OCI-LY7 (cell line): ENCODE data around the gene ARHGEF17. TPM values are rescaled to one million over a fixed set of nuclear protein-coding genes. Genes with fewer than 3 reads are reported as not detected.

Source experiments
- BruUV-seq: library from RNA; stranded (reverse); fragments of 400-500 nt; replicated peaks from 2 replicates; lab custom pipeline; 2021; lab: Mats Ljungman, UMichigan
- CTCF ChIA-PET: fragments of 300-600 bp; sonication (Branson Sonifier 250); formaldehyde crosslinking; loops from one replicate; lab custom pipeline; 2022; ENCODE audit warnings: antibody characterized with exemption; ENCODE audit not compliant: unreplicated experiment; lab: Charles Lee
- POLR2A ChIA-PET: fragments of 300-600 bp; sonication (Branson Sonifier 250); formaldehyde crosslinking; loops from one replicate; lab custom pipeline; 2022; ENCODE audit warnings: antibody characterized with exemption; lab: Charles Lee
- DNase-seq: peaks from one replicate; pipeline ENCODE4 v3.0.0-alpha.2; 2015; ENCODE audit warnings: low spot score
- H2AFZ ChIP-seq: fragments of 200-600 bp; sonication (generic), shearing (Covaris generic); 2 replicates; pipeline ENCODE4 v1.6.1; 2014; ENCODE audit warnings: mild to moderate bottlenecking, antibody characterized with exemption, low read length, moderate library complexity
- H3K27ac ChIP-seq: fragments of 200-600 bp; sonication (generic); 2 replicates; pipeline ENCODE4 v1.5.1; 2014; ENCODE audit warnings: mixed run types, low read depth, mild to moderate bottlenecking, moderate library complexity, low read length, inconsistent platforms; ENCODE audit not compliant: poor library complexity, severe bottlenecking
- H3K36me3 ChIP-seq: fragments of 200-600 bp; sonication (generic); 2 replicates; pipeline ENCODE4 v1.6.1; 2014; ENCODE audit warnings: mild to moderate bottlenecking, antibody characterized with exemption, low read length, moderate library complexity, mixed read lengths; ENCODE audit not compliant: insufficient read depth
- H3K4me1 ChIP-seq: fragments of 200-600 bp; sonication (generic); 2 replicates; pipeline ENCODE4 v1.5.1; 2014; ENCODE audit warnings: mild to moderate bottlenecking, low read length; ENCODE audit not compliant: insufficient read depth, poor library complexity, severe bottlenecking
- H3K4me2 ChIP-seq: fragments of 200-600 bp; sonication (generic); 2 replicates; pipeline ENCODE4 v1.6.1; 2014; ENCODE audit warnings: mild to moderate bottlenecking, low read length
- H3K4me3 ChIP-seq: fragments of 200-600 bp; sonication (generic); 2 replicates; pipeline ENCODE4 v1.5.1; 2014; ENCODE audit warnings: mild to moderate bottlenecking, low read depth, low read length; ENCODE audit not compliant: poor library complexity, severe bottlenecking
- H3K79me2 ChIP-seq: fragments of 200-600 bp; sonication (generic); 2 replicates; pipeline ENCODE4 v1.6.1; 2016; ENCODE audit warnings: low read depth, mild to moderate bottlenecking, low read length, moderate library complexity, mixed read lengths; ENCODE audit not compliant: insufficient read depth
- H3K9me2 ChIP-seq: fragments of 200-600 bp; sonication (generic); 2 replicates; pipeline ENCODE4 v1.6.1; 2016; ENCODE audit warnings: mild to moderate bottlenecking, low read length, mixed read lengths; ENCODE audit not compliant: insufficient read depth
- H3K9me3 ChIP-seq: fragments of 200-600 bp; sonication (generic); 2 replicates; pipeline ENCODE4 v1.6.1; 2014; ENCODE audit warnings: mild to moderate bottlenecking, mixed run types, low read length, mixed read lengths
- H4K20me1 ChIP-seq: fragments of 200-600 bp; sonication (generic); 2 replicates; pipeline ENCODE4 v1.6.1; 2014; ENCODE audit warnings: mild to moderate bottlenecking, antibody characterized with exemption, low read length, moderate library complexity, mixed read lengths; ENCODE audit not compliant: insufficient read depth
- EZH2phosphoT487 ChIP-seq: fragments of 200-600 bp; sonication (generic); IDR thresholded peaks from 2 replicates; pipeline ENCODE4 v1.6.1; 2018; ENCODE audit warnings: low read depth, borderline replicate concordance, mild to moderate bottlenecking, mixed run types, antibody characterized with exemption, low read length, moderate library complexity, mixed read lengths
- intact Hi-C: fragments of 100-400 bp; cut with micrococcal nuclease; formaldehyde crosslinking; loops from one replicate; pipeline ENCODE4 v1.10.0; 2022; ENCODE audit not compliant: unreplicated experiment
- total RNA-seq, 2 experiments: library from RNA; depleted of rRNA in 1 of 2; stranded (reverse); fragments of >200 nt in 1 of 2; shearing (Covaris generic) in 1 of 2; gene quantifications; 2 replicates each; pipeline ENCODE4 v1.2.3, GENCODE V29; 2014 to 2022
- TF ChIP-seq, protein P1 (sequence below): fragments of 200-600 bp; sonication (generic); conservative IDR thresholded peaks from 2 replicates; pipeline ENCODE4 v1.5.1; 2014; ENCODE audit warnings: mild to moderate bottlenecking, antibody characterized with exemption, low read length, moderate library complexity, mixed read lengths

Gene ARHGEF17
- total RNA-seq, 2 experiments from 2014 or later = 0.19 to 1.4 TPM

GRCh38 chr11:73292525-73292894 is 15.6 kb upstream of the ARHGEF17 start:
- Histone ChIP-seq H3K4me3 (no peak overlapping the region), H2AFZ (no peak overlapping the region), H3K4me1 (peaks cover 19% of the 10 kb centered on the region), H4K20me1 (no peaks in the 10 kb centered on the region), H3K27ac (no peak overlapping the region), H3K36me3 (no peaks in the 10 kb centered on the region), H3K4me2 (no peak overlapping the region), H3K9me3 (no peaks in the 10 kb centered on the region), H3K9me2 (no peaks in the 10 kb centered on the region), H3K79me2 (no peaks in the 10 kb centered on the region)
- BruUV-seq = no TSS peak
- no peak for DNase-seq
- POLR2A ChIA-PET = no interaction called here
- CTCF ChIA-PET = no interaction called here
- no peak for TF ChIP-seq EZH2phosphoT487
- TF ChIP-seq, protein P1, sequence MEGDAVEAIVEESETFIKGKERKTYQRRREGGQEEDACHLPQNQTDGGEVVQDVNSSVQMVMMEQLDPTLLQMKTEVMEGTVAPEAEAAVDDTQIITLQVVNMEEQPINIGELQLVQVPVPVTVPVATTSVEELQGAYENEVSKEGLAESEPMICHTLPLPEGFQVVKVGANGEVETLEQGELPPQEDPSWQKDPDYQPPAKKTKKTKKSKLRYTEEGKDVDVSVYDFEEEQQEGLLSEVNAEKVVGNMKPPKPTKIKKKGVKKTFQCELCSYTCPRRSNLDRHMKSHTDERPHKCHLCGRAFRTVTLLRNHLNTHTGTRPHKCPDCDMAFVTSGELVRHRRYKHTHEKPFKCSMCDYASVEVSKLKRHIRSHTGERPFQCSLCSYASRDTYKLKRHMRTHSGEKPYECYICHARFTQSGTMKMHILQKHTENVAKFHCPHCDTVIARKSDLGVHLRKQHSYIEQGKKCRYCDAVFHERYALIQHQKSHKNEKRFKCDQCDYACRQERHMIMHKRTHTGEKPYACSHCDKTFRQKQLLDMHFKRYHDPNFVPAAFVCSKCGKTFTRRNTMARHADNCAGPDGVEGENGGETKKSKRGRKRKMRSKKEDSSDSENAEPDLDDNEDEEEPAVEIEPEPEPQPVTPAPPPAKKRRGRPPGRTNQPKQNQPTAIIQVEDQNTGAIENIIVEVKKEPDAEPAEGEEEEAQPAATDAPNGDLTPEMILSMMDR = no peak
- intact Hi-C loops = no loop called here

GRCh38 chr11:73293356-73293936 is 14.6 kb upstream of the ARHGEF17 start:
- Histone ChIP-seq H3K4me2 (no peak overlapping the region), H3K9me2 (no peaks in the 10 kb centered on the region), H3K36me3 (no peaks in the 10 kb centered on the region), H3K4me3 (no peak overlapping the region), H3K9me3 (no peaks in the 10 kb centered on the region), H3K27ac (no peak overlapping the region), H4K20me1 (no peaks in the 10 kb centered on the region), H3K4me1 (peaks cover 13% of the 10 kb centered on the region), H2AFZ (no peak overlapping the region), H3K79me2 (no peaks in the 10 kb centered on the region)
- BruUV-seq = no TSS peak
- no peak for TF ChIP-seq EZH2phosphoT487
- TF ChIP-seq, protein P1 = no peak
- no peak for DNase-seq
- ChIA-PET CTCF (interaction anchor here (0.5 to 1.4 kb wide), 2 partner anchors 21 to 42 kb away, joined by 4 read pairs; no protein-coding TSS in a partner anchor), POLR2A (no interaction called here)
- intact Hi-C loops = no loop called here

DNA sequence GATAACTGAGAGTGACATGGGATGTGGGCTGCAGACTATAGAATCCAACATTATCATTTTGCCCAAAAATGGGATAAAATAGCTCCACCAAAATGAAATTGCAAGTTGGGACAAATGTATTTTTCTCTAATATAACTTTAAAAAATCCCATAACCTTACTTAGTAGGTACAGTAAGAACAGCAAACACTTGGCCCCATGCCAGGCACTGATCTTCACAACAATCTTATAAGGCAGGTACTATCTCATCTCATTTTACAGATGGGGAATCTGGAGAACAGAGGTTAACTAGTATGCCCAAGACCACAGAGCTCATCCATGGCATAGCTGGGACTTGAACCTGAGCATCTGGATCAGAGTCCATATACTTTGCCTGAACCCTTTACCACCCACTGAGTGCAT is 13.5 kb upstream of the ARHGEF17 start:
- Histone ChIP-seq H3K79me2 (no peaks in the 10 kb centered on the region), H3K9me2 (no peaks in the 10 kb centered on the region), H3K4me1 (peaks cover 2% of the 10 kb centered on the region), H2AFZ (no peak overlapping the region), H3K36me3 (no peaks in the 10 kb centered on the region), H3K4me2 (no peak overlapping the region), H4K20me1 (no peaks in the 10 kb centered on the region), H3K4me3 (no peak overlapping the region), H3K9me3 (no peaks in the 10 kb centered on the region), H3K27ac (no peak overlapping the region)
- POLR2A ChIA-PET = interaction anchor here (0.6 kb wide), 1 partner anchor 1063 kb away, joined by 3 read pairs; no protein-coding TSS in a partner anchor
- intact Hi-C loops = loop anchor here (1.0 kb wide), 1 partner anchor 41 kb away; no protein-coding TSS in a partner anchor
- DNase-seq = no peak
- CTCF ChIA-PET = interaction anchor here (0.5 to 1.8 kb wide), 3 partner anchors 41 to 80 kb away, joined by 3 to 7 read pairs (median 4); no protein-coding TSS in a partner anchor
- no TSS peak for BruUV-seq
- TF ChIP-seq, protein P1 = no peak
- TF ChIP-seq EZH2phosphoT487 = no peak
